ENCODE results near the gene MYBPHL. TPM values are rescaled to one million over a fixed set of nuclear protein-coding genes. Genes with fewer than 3 reads are reported as not detected.
A peak's percentile ranks its signal among the peaks of the same experiment; 100 is the strongest.

The MYBPHL gene
- total RNA-seq, 2 experiments from 2014 or later = not detected

- Mint-ChIP-seq H3K4me1 (ENCODE audit: low read depth) (peaks cover 12% of the 10 kb centered on the region), H3K9me3 (no peaks in the 10 kb centered on the region), H3K4me3 (peak overlapping the region; percentile 95), H3K36me3 (no peaks in the 10 kb centered on the region), H3K27me3 (no peaks in the 10 kb centered on the region), H3K27ac (peak overlapping the region; percentile 89)
- CTCF ChIA-PET = interaction anchor here (0.8 to 4.9 kb wide), 8 partner anchors 11 to 248 kb away, joined by 3 to 69 read pairs (median 4); partner anchors contain the start of gene SORT1
- POLR2A ChIA-PET = no interaction called here
- no peak for DNase-seq
- intact Hi-C loops (cut with micrococcal nuclease) = loop anchor here (1.0 to 5.0 kb wide), 5 partner anchors 142 to 750 kb away; partner anchors contain the start of genes ATXN7L2, PSMA5 and STRIP1
Measured at GRCh38 chr1:109283748-109284600, 22.8 kb downstream of the MYBPHL start.

GRCh38 chr1:109282952-109283747 lies 23.7 kb downstream of the MYBPHL start, which contains the start of gene PSRC1:
Gene PSRC1 (minus strand): TSS chr1:109283145.
- ChIA-PET CTCF (interaction anchor here (0.6 to 4.9 kb wide), 19 partner anchors 12 to 949 kb away, joined by 3 to 69 read pairs (median 3); partner anchors contain the start of gene SORT1), POLR2A (interaction anchor here (0.9 to 1.5 kb wide), 4 partner anchors 58 to 183 kb away, joined by 3 to 6 read pairs (median 4); partner anchors contain the start of gene SORT1)
- Mint-ChIP-seq H3K27me3 (no peaks in the 10 kb centered on the region), H3K4me3 (peak within 1 kb of the TSS; percentile 95), H3K9me3 (no peaks in the 10 kb centered on the region), H3K27ac (peak within 1 kb of the TSS; percentile 89), H3K4me1 (ENCODE audit: low read depth) (peaks cover 12% of the 10 kb centered on the region), H3K36me3 (no peaks in the 10 kb centered on the region)
- intact Hi-C loops (cut with micrococcal nuclease) = loop anchor here (1.0 to 5.0 kb wide), 5 partner anchors 143 to 751 kb away; partner anchors contain the start of genes ATXN7L2, PSMA5 and STRIP1
- peak; percentile 94 for DNase-seq

- no peaks in the 10 kb centered on the region for H3K36me3 Mint-ChIP-seq
- H3K4me3 Mint-ChIP-seq = peak overlapping the region; percentile 95
- peaks cover 12% of the 10 kb centered on the region for H3K4me1 Mint-ChIP-seq (ENCODE audit: low read depth)
- intact Hi-C loops (cut with micrococcal nuclease) = loop anchor here (2.0 to 5.0 kb wide), 3 partner anchors 200 to 340 kb away; partner anchors contain the start of gene ATXN7L2
- ChIA-PET POLR2A (interaction anchor here (0.9 to 1.5 kb wide), 4 partner anchors 57 to 182 kb away, joined by 3 to 6 read pairs (median 4); partner anchors contain the start of gene SORT1), CTCF (interaction anchor here (0.6 to 4.9 kb wide), 17 partner anchors 13 to 950 kb away, joined by 3 to 69 read pairs (median 4); partner anchors contain the start of gene SORT1)
- no peak for DNase-seq
- no peaks in the 10 kb centered on the region for H3K27me3 Mint-ChIP-seq
- H3K9me3 Mint-ChIP-seq = no peaks in the 10 kb centered on the region
- no peak overlapping the region for H3K27ac Mint-ChIP-seq
Measured at GRCh38 chr1:109282497-109282951, 24.3 kb downstream of the MYBPHL start.

GRCh38 chr1:109281680-109282496 lies 24.9 kb downstream of the MYBPHL start:
- DNase-seq = no peak
- Mint-ChIP-seq H3K4me3 (peak overlapping the region; percentile 95), H3K27me3 (no peaks in the 10 kb centered on the region), H3K27ac (no peak overlapping the region), H3K36me3 (no peaks in the 10 kb centered on the region), H3K4me1 (ENCODE audit: low read depth) (peaks cover 15% of the 10 kb centered on the region), H3K9me3 (no peaks in the 10 kb centered on the region)
- intact Hi-C loops (cut with micrococcal nuclease) = loop anchor here (2.0 to 5.0 kb wide), 3 partner anchors 200 to 340 kb away; partner anchors contain the start of gene ATXN7L2
- CTCF ChIA-PET = interaction anchor here (0.7 to 4.9 kb wide), 6 partner anchors 18 to 950 kb away, joined by 3 to 69 read pairs (median 6); partner anchors contain the start of gene SORT1
- POLR2A ChIA-PET = interaction anchor here (0.9 to 1.5 kb wide), 3 partner anchors 57 to 181 kb away, joined by 3 to 6 read pairs (median 4); partner anchors contain the start of gene SORT1

- ChIA-PET POLR2A (no interaction called here), CTCF (interaction anchor here (0.7 to 4.9 kb wide), 2 partner anchors 79 to 118 kb away, joined by 3 to 69 read pairs; partner anchors contain the start of gene SORT1)
- H3K4me3 Mint-ChIP-seq = no peak overlapping the region
- DNase-seq = no peak
- H3K27ac Mint-ChIP-seq = no peak overlapping the region
- no peaks in the 10 kb centered on the region for H3K36me3 Mint-ChIP-seq
- intact Hi-C loops (cut with micrococcal nuclease) = loop anchor here (5.0 kb wide), 2 partner anchors 201 to 341 kb away; partner anchors contain the start of gene ATXN7L2
- no peaks in the 10 kb centered on the region for H3K27me3 Mint-ChIP-seq
- H3K9me3 Mint-ChIP-seq = no peaks in the 10 kb centered on the region
- H3K4me1 Mint-ChIP-seq (ENCODE audit: low read depth) = peaks cover 15% of the 10 kb centered on the region
Measured at GRCh38 chr1:109280862-109281261, 25.9 kb downstream of the MYBPHL start.

GRCh38 chr1:109279615-109280278 lies 27.1 kb downstream of the MYBPHL start:
- ChIA-PET CTCF (interaction anchor here (0.7 to 5.4 kb wide), 6 partner anchors 11 to 253 kb away, joined by 3 to 205 read pairs (median 4); partner anchors contain the start of gene SORT1), POLR2A (no interaction called here)
- no peak for DNase-seq
- H3K27me3 Mint-ChIP-seq = no peaks in the 10 kb centered on the region
- H3K9me3 Mint-ChIP-seq = no peaks in the 10 kb centered on the region
- H3K4me1 Mint-ChIP-seq (ENCODE audit: low read depth) = peaks cover 15% of the 10 kb centered on the region
- H3K36me3 Mint-ChIP-seq = no peaks in the 10 kb centered on the region
- no peak overlapping the region for H3K4me3 Mint-ChIP-seq
- H3K27ac Mint-ChIP-seq = no peak overlapping the region
- intact Hi-C loops (cut with micrococcal nuclease) = loop anchor here (5.0 to 10.0 kb wide), 3 partner anchors 75 to 343 kb away; partner anchors contain the start of gene ATXN7L2

- Mint-ChIP-seq H3K4me3 (no peak overlapping the region), H3K27me3 (no peaks in the 10 kb centered on the region), H3K9me3 (no peaks in the 10 kb centered on the region), H3K4me1 (ENCODE audit: low read depth) (peaks cover 8% of the 10 kb centered on the region), H3K36me3 (no peaks in the 10 kb centered on the region), H3K27ac (no peak overlapping the region)
- intact Hi-C loops (cut with micrococcal nuclease) = loop anchor here (1.0 to 10.0 kb wide), 2 partner anchors 73 to 122 kb away; no protein-coding TSS in a partner anchor
- peak; percentile 83 for DNase-seq
- POLR2A ChIA-PET = interaction anchor here (0.8 kb wide), 1 partner anchor 52 kb away, joined by 3 read pairs; no protein-coding TSS in a partner anchor
- CTCF ChIA-PET = interaction anchor here (0.6 to 5.4 kb wide), 28 partner anchors 12 to 487 kb away, joined by 3 to 205 read pairs (median 4); partner anchors contain the start of genes CELSR2, GNAI3 and SORT1
Measured at GRCh38 chr1:109277434-109278204, 29.2 kb downstream of the MYBPHL start.

- H3K27ac Mint-ChIP-seq = no peak overlapping the region
- no peaks in the 10 kb centered on the region for H3K27me3 Mint-ChIP-seq
- H3K9me3 Mint-ChIP-seq = no peaks in the 10 kb centered on the region
- no peaks in the 10 kb centered on the region for H3K36me3 Mint-ChIP-seq
- intact Hi-C loops (cut with micrococcal nuclease) = loop anchor here (10.0 kb wide), 1 partner anchor 71 kb away; no protein-coding TSS in a partner anchor
- no peak overlapping the region for H3K4me3 Mint-ChIP-seq
- CTCF ChIA-PET = interaction anchor here (2.3 to 5.4 kb wide), 4 partner anchors 11 to 257 kb away, joined by 10 to 205 read pairs (median 38); partner anchors contain the start of gene SORT1
- DNase-seq = no peak
- H3K4me1 Mint-ChIP-seq (ENCODE audit: low read depth) = peaks cover 4% of the 10 kb centered on the region
- POLR2A ChIA-PET = no interaction called here
Measured at GRCh38 chr1:109275706-109276345, 31.0 kb downstream of the MYBPHL start.
